Transverse colon (tissue), 4 donors: ENCODE results near the gene PTPRD.

Source experiments
- CTCF ChIP-seq, 5 experiments: fragments of 200-600 bp in 3 of 5; fragments of 450-650 bp in 2 of 5; sonication (generic) in 3 of 5; IDR thresholded peaks; 1 replicate in 2 of 5; 2 replicates in 3 of 5; pipeline ENCODE4 v1.5.1; 2016 to 2017; ENCODE audit warnings: antibody characterized with exemption in 5 of 5, inconsistent platforms in 3 of 5, mild to moderate bottlenecking in 2 of 5, moderate library complexity in 1 of 5
- EP300 ChIP-seq: sonication (generic); formaldehyde crosslinking; IDR thresholded peaks from one replicate; pipeline ENCODE4 v1.6.1; 2017; ENCODE audit warnings: antibody characterized with exemption, low read depth
- POLR2A ChIP-seq: fragments of 450-650 bp; IDR thresholded peaks from one replicate; pipeline ENCODE4 v1.6.1; 2016; ENCODE audit warnings: antibody characterized with exemption, mild to moderate bottlenecking, moderate library complexity
- POLR2AphosphoS5 ChIP-seq, 3 donors: sonication (generic); formaldehyde crosslinking; IDR thresholded peaks; one replicate each; pipeline ENCODE4 v1.6.1; 2016; ENCODE audit warnings: antibody characterized with exemption in 3 of 3

GRCh38 chr9:9949368-9949767 is 663.4 kb downstream of the PTPRD start:
- no peak for TF ChIP-seq CTCF (IDR thresholded peaks at IDR 0.05)
- TF ChIP-seq POLR2AphosphoS5 (IDR thresholded peaks at IDR 0.05) = no peak
- TF ChIP-seq EP300 = no peak
- TF ChIP-seq POLR2A = no peak
